Midbrain (tissue), 1 donor: ENCODE measurements around the gene ZNF678.

Experiments
- DNase-seq: peaks from one replicate; lab custom pipeline; 2025; lab: John Stamatoyannopoulos, UW

The ZNF678 gene

DNA sequence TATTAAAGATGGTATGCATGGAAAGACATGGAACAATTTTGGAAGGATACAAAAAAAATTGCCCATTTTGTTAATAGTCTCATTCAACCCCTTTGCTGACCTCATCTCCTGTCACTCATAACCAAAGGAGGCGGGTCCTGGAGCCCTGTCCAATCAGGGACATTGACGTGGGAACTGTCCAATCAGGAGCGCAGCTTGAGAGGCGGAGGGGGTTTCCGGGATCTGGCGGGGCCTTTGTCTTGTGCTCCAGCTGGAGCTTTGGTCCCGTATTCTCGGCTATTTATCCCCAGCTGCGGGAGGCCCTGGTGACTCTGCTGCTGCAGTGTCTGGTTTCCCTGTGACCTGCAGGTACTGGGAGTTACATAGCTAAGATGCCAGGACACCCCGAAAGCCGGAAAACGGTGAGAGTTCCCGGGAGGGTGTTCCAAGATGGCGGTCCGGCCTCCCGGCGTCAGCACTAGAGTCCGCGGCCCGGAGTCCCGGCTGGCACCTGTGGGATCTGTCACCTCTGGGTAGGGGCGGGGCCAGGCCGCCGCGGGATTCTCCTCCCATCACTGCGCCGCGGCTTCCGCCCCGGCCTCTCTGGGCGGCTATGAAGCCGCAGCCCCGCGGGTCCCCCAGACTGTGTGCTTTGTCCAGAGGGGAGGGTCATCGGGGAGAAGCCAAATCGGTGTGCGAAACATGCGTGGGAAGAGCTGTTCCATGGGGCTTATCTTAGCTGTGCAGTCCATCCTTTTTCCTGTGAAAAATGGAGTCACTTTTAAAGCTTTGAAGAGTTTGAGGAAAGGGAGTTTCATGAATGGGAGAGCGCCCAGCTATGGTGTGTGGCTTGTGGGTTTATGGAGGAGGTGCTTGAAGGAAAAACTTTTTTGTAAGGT lies at the start of gene ZNF678:
Gene ZNF678, plus strand, starts transcription at position 233 of the 878 bp plus-strand sequence. CDS start 87,436 bp downstream, outside the sequence.
- peak; percentile 92 for DNase-seq

DNA sequence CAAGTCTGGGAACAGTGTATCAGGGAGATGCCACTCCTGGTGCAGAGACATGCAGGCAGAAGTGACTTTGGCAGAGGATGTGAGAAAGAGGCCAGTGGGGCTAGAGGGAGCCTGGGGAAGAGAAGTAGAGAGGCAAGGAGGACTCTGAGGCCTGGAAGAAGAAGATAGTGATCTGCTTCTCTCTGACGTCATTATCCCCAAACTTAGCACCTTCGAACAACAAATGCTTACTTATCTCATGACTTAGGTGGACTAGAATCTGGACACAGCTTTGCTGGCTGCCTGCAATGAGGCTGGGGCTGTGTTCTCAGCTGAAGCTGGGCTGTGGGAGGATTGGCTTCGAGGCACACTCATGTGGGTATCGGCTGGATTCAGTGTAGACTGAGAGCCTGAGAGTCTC lies 44.5 kb upstream of the ZNF678 start:
- no peak for DNase-seq

DNA sequence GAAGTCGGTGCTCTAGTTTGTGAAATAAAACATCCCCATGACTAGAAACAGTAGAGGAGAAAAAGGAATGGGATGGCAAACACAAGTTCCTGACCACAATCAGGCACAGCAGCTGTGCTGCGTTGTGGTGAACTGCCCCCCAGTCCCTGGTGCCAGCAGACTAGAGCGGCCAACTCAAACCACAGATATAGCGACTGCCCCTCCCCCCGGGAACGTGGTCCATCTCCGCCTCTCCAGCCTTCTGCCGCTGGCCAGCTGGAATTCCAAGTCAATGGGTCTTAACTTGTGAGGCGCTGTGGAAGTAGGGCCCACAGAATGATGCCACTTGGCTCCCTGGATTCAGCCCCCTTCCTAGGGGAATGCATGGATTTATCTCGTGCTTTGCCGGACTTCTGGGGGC lies 41.6 kb upstream of the ZNF678 start:
- no peak for DNase-seq

DNA sequence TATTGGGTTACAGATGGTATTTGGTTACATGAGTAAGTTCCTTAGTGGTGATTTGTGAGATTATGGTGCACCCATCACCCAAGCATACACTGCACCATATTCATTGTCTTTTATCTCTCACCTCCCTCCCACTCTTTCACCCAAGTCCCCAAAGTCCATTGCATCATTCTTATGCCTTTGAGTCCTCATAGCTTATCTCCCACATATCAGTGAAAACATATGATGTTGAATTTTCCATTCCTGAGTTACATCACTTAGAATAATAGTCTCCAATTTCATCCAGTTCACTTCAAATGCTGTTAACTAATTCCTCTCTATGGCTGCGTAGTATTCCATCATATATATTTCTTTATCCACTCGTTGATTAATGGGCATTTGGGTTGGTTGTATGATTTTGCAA lies 36.8 kb upstream of the ZNF678 start:
- no peak for DNase-seq

DNA sequence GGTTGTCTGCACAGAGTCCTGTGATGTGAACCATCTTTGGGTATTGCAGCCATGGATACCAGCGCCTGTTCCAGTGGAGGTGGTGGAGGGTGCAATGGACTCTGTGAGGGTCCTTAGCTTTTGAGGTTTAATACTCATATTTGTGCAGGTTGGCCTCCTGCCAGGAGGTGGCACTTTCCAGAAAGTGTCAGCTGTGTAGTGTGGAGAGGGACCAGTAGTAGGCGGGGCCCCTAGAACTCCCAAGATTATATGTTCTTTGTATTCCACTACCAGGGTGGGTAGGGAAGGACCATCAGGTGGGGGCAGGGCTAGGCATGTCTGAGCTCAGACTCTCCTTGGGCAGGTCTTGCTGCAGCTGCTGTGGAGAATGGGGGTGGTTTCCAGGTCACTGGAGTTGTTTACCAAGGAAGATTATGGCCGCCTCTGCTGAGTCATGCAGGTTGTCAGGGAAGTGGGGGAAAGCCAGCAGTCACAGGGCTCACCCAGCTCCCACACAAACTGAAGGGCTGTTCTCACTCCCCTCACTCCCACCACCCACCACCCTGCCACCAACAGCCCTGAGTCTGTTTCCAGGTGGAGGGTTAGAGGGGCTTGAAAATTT lies 31.2 kb upstream of the ZNF678 start:
- DNase-seq: no peak

DNA sequence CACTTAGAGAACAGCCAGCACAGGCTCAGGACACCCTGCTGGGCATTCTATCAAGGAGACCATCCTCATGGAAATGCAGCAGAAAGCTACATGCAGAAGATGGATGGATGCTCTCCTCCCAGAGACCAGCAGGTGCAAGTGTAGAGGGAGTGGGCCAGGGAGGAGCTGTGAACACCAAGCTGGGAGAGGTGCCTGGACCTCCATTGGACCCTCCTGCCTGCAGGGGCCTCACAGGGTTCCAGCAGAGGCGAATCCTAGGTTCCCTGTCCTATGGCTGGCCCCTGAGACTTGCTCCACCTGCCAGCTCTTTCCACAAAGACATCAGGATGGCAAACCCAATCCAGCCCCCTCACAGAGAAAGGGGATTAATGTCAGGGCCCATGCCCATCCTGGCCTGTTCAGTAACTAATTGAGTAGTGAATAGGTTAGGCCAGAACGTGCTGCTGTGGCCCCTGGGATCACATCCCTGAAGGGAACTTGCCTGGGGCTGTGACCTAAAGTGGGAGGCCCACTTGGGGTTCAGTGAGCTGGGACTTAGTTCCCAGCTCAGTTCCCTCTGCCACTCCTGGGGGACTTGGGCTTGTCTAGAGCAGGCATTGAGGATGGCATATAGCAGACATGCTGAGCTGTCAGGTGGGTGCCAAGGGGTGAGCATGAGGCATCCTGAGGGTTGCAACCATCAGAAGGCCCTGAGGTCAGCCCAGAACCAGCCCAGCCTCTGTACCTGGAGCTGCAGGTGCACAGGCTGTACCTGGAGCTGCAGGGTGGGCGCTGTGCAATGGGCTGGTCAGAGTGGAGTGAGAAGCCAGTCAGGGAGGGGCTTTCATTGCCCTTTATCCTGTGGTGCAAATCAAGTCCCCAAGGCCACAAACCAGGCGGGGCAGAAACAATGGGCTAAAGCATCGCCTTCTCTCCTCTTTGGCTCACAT lies 22.9 kb upstream of the ZNF678 start:
- no peak for DNase-seq

DNA sequence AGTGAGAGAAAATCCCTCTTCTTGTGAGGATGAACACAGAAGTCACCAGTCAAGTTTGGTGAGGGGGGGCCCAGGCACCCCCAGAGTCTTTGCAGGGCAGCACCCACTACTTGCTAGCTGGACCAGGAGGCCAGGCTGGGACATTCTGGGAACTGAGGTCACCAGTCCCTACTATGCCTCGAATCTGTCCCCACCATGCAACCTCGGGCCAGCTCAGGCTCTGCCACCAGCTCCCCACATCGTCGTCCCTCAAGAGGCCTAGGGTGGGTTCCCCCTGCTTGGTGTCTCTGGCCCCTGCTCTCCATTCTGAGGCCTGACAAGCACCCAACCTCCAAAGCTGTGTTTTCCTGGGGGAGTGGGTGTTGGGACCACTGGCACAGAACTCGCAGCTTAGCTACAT lies 22.2 kb upstream of the ZNF678 start:
- DNase-seq: no peak

DNA sequence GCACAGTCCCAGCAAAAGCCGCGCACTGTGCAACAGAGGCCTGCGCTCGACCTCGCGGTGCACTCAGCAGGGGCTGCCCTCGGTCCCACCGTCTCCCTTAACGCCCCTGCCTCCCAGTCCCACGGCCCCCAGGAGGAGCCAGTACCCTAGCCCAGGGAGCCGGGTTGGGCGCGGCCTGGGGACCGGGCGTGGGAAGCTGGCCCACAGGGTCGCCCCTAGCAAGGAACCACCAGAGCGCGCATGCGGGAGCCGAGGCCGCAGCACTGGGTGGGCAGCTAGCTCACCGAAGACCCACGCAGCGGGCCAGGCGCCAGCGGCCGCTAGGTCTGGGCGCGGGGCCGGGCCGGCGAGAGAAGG lies 21.6 kb upstream of the ZNF678 start:
- no peak for DNase-seq

DNA sequence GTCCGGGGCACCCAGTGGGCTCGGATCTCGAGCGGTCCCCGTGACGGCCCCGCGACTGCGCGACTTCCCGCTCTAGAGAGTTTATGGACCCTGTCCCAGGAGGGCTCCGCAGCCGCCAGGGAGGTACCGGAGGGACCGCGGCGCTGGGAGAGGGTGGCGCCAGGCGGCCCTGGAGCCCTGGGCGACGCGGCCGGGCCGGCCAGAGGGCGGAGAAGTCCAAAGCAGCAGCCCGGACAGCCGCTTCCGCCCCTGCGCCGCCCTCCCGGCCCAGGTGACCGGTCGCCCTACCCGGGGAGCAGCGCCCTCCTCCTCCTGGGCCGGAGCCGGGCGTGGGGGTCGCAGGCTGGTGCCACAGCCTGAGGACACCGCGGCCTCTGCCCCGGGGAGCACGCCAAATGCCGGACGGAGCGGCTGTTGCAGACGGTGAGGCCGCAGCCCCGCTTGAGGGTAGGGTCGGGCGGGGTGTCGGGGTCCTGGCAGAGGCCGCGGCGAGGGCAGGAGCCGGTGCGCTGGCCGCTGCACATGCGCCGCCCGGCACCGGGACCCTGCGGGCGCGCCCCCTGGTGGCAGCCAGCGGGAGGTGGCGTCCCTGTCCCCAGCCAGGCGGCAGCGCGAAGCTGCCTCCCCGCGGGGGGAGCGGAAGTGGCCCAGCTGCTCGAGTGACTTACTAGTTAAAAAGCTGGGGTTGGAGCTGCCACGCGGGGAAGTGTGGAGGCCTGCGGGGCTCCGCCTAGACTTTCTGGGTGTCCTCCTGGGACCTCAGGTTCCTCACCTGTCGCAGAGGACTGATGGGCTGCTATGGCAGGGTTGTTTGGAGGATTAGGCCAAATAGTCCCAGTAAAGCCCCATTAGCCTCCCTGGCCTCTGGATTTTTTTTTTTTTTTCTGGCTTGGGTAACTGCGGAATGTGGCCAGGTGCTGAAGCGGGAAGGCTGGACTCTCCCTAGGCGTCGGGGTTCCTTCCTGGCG lies 20.9 kb upstream of the ZNF678 start:
- peak; percentile 82 for DNase-seq

DNA sequence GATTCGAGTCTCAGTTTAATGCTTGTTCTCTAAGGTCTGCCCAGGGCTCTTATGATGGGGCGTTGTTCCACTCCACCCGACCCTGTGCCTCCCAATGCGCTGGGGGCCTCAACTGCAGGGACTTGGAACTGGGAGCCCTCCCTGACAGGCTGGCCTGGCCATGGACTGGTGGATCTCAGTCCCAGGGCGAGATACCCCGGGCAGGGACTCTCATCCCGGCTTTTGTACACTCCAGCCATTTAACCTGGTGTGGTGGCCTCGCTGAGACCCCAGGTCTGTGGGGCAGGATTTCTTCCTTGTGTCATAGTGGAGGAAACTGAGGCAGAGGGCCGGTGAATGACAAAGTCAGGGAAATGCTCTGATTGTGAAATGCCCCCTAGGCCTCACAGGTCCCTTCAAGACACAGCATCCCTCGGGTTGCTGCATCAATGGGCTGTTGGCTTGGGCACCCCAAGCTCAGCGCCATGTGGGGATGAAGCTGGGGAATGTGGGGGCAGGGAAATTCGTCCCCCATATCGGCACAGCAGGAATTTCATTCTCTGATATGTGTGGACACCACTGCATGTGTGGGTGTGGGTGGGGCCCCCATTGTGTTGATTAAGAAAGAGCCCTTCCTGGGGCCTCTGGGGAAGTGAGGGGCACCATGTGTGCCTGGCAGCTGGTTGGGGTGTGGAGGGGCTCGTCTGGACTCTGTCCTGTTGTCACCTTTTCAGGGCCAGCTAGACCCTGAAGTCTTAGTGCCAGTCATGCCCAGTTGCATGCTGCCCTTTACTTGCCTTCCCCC lies 19.9 kb upstream of the ZNF678 start:
- DNase-seq: no peak

DNA sequence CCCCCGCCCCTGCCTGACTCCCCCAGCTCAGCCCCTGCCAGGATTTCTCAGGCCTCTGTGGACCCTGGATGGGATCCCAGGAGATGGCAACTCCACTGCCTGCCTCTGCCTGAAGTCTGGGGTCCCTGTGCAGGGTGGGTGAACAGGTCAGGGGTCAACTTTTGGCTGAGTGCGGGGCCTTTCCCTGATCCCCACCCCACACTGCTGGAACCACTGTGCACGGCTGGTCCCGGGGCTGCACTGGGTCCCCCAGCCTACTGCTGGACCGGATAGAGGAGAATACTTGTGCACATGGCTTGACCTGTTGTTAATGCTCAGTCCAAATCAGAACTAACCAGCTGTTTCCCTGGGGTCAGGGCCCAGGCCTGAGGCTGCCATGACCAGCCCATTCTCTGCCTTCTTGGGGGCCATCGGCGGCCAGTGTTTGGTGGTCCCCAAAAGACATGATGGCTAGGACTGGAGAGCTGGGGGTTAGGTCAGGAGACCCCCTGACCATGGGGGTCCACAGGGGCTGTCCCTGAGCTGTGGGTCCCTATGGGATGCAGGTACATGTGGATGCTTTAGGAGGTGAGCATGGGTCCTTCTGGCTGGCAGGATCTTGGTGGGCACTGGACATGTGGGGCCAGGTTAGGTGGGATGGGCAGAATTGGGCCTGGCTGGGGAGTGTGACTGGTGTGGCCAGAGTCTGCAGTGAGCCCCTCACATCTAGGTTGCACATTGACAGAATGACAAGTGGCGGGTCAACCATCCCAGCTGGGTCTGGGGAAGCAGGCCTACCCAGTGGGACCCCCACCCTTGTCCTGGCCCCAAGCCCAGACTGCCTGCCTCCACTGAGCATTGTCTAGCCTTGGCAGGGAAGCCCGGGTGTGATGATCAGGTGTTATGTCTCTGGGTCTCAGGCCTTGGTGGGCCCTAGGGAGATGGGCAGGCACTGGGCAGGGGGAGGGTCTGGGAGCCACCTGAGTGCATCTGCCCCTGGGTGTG lies 19.0 kb upstream of the ZNF678 start:
- DNase-seq: no peak

DNA sequence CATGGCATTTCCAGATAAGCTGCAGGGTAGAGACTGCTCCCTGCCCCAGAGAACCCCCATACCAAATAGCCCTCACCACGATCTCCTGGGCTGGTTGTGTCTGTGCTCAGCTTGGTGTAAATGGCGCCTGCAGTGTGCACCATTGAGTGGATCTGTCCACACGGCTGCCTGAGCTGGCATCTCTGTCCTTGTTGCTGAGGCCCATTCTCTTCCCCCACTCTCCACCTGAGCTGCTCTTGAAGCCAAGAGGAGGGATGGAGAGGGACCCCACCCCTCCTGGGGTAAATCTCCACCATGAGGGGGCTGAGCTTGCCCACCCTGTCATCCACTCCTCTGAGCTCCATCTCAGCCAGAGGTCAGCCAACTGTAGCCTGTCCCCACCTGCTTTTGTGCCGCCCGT lies 18.0 kb upstream of the ZNF678 start:
- no peak for DNase-seq

DNA sequence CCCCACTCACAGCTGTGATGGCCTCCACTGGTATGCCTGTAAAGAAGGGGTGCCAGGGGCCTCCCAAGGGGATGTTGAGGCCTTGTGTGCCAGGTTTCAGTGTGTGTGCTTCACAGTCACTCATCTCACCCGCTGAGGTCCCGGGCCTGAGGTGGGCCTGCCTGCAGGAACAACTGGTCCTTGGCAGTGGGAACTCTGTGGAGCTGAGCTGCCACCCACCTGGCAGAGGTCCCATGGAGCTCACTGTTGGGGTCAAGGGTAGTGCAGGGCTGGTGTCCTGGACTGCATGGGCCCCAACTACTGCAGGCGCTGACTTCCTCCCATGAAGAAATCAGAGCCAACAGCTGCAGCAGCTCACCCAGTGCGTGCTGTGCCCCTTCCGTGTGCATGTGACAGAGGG lies 17.3 kb upstream of the ZNF678 start:
- no peak for DNase-seq

DNA sequence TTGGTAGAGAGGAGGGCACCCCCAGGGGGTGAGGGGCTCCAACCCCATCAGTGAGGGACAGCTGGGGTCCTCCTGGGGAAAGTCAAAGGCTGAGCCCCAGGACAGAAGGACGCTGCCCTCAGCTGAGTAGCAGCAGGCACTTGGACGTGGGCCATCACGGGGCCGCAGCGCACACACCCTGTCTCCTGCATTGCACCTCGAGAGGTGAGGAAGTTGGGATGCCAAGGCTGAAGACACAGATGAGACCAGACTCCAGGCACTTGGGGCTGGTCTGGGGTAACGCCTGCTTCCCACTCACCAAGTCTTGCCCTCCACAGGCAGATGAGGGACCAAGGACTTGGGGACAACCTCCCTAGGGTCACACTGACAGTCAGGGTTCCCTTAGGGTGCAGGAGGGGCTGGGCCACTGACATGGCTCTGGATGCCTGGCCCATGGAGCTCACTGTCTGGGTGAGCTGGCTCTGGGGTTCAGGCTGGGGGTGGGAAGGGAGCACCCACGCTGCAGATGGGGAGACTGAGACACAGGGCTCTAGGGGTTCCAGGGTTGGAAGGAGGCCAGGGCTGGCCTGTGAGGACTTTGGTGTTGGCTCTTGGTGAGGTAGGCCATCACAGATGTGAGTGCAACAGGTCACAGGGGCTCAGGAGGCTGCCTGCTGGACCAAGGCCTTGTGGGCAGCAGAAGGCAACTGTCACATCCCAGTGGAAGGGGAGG lies 16.6 kb upstream of the ZNF678 start:
- no peak for DNase-seq

DNA sequence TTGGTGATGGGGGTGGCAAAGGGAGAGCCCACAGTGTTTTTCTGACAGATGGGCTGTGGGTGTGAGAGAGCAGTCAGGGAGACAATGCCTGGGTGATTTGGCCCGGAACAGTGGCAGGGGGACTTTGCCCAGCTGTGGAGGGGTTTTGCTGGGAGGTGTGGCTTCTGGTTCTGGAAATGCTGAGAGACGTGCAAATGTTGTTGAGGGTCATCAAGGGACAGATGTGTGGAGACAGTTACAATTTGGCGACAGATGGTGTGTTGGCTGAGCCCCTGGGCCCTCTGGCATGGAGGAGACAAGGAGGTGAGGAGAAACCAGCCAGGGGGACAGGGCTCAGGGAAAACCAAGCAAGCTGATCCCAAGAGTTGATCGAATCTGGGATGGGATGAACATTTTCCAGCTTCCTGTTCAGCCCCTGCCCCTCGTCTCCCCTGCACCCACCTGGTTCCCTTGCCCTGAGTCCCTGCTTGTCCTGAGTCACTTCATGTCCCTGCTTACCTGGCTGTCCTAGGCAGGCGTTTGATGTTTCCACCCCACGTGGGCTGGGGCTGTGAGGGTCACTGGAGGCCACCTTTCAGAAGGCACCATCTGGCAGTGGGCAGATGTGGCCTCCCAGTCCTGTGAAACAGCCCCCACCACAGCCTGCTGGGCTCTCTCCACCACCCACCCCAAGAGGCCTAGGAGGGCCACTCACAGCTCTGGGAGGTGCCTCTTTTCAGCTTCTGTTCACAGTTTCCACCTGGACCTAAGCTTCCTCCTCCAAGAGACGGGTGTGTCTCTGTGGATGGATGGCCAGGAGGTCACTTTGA lies 15.8 kb upstream of the ZNF678 start:
- DNase-seq: no peak

DNA sequence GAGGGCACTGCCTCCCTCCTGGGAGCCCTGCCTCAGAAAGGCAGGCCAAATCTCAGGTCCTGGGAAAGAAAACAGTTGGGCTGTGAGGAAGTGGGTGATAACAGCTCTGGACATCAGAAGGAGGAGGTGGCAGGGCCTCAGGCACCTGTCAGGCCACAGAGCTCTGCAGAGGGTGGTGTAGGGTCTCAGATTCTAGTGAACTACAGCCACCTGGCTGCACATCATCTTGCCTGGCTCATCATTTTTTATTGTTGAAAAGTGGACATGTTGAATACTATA lies 15.3 kb upstream of the ZNF678 start:
- DNase-seq: no peak

DNA sequence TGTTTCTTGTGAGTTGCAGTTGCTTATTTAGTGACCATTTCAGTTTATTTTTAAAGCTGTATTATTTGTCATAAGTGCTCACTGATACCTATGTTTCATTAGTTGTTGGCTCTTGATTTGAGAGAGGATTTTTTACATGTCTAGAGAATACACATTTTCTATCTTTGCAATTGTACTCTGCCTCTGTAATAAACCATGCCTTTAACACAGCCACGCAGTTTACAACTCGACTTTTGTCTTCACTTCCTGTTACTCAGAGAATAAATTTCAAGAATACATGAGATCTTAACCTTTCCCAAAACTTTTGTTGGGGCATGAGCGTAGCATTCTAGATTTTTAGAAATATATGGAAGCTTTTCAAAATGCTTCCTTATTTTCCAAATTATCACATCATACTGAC lies 14.9 kb upstream of the ZNF678 start:
- DNase-seq: no peak

DNA sequence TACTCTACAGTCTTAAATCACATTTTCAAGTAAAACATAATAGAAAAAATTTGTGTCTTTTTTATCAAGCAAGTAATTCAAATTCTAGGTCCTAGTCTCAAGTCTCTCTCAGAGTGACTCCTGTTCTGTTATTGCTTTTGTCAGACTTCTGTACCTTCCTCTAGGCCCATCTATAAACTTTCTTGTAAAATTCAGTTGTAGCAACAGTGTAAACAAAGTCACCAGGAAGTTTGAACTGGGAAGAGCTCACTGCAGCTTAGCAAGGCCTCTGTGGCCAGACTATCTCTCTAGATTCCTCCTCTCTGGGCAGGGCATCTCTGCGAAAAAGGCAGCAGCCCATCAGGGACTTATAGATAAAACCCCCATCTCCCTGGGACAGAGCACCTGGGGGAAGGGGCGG lies 13.5 kb upstream of the ZNF678 start:
- no peak for DNase-seq
